ENCODE measurements around the gene ZNF628.

DNA sequence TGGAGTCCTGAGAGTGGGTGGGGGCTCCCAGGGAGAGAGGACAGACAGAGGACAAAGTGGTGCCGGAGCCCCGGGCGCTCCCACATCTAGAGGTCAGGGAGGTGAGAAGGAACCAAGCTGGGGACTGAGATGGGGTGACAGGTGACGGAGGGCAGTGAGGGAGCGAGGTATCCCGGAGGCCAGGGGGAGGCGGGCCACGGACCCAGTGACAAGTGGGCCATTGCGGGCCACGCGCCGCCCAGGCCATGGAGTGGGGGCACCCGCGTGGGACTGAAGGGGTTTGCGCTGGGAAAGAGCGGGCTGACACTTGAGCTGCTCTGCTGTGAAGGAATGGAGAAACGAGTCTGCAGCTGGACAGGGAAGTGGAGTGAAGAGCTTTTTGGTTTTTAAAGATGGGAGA, 2.6 kb downstream of the ZNF628 start:
- TF ChIP-seq, protein P1, sequence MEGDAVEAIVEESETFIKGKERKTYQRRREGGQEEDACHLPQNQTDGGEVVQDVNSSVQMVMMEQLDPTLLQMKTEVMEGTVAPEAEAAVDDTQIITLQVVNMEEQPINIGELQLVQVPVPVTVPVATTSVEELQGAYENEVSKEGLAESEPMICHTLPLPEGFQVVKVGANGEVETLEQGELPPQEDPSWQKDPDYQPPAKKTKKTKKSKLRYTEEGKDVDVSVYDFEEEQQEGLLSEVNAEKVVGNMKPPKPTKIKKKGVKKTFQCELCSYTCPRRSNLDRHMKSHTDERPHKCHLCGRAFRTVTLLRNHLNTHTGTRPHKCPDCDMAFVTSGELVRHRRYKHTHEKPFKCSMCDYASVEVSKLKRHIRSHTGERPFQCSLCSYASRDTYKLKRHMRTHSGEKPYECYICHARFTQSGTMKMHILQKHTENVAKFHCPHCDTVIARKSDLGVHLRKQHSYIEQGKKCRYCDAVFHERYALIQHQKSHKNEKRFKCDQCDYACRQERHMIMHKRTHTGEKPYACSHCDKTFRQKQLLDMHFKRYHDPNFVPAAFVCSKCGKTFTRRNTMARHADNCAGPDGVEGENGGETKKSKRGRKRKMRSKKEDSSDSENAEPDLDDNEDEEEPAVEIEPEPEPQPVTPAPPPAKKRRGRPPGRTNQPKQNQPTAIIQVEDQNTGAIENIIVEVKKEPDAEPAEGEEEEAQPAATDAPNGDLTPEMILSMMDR (IDR thresholded peaks at IDR 0.05; ENCODE audit: low read length) = no peak
- TF ChIP-seq EZH2 (IDR thresholded peaks at IDR 0.05; ENCODE audit: borderline replicate concordance, low read length) = no peak
